ENCODE results near the gene IL17RC. TPM values are rescaled to one million over a fixed set of nuclear protein-coding genes. Genes with fewer than 3 reads are reported as not detected.

The IL17RC gene
- total and polyA plus RNA-seq, 2 of the 8 experiments (the other 6 are each of a cell fraction or from before 2014, with no cell fraction given), result 11.8 to 13.0 TPM

DNA sequence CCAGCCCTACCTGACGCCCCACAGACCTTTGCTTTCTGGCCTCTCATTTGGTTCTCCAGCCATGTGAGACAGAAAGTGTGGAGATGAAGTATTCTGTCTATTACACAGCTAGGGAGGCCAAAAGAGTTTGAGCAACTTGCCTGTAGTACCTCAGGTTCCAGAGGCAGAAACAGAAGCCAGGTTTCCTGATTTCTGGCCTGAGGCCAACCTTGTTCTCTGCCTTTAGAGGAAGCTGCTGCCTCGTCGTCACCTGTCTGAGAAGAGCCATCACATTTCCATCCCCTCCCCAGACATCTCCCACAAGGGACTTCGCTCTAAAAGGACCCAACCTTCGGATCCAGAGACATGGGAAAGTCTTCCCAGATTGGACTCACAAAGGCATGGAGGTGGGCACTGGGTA lies 10.4 kb upstream of the IL17RC start (continued):
- TF ChIP-seq, protein P1, sequence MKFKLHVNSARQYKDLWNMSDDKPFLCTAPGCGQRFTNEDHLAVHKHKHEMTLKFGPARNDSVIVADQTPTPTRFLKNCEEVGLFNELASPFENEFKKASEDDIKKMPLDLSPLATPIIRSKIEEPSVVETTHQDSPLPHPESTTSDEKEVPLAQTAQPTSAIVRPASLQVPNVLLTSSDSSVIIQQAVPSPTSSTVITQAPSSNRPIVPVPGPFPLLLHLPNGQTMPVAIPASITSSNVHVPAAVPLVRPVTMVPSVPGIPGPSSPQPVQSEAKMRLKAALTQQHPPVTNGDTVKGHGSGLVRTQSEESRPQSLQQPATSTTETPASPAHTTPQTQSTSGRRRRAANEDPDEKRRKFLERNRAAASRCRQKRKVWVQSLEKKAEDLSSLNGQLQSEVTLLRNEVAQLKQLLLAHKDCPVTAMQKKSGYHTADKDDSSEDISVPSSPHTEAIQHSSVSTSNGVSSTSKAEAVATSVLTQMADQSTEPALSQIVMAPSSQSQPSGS (IDR thresholded peaks at IDR 0.05; ENCODE audit: low read length), result no peak
- no peak for TF ChIP-seq KDM1A (IDR thresholded peaks at IDR 0.05; ENCODE audit: borderline replicate concordance, low read length)
- no peak for TF ChIP-seq BCL11A (IDR thresholded peaks at IDR 0.05; ENCODE audit: low read depth in 2 of 2, low read length in 2 of 2)
- TF ChIP-seq POLR2AphosphoS5 (IDR thresholded peaks at IDR 0.05; ENCODE audit: low read depth, low read length), result no peak
- TF ChIP-seq ZNF274 (IDR thresholded peaks at IDR 0.05; ENCODE audit: borderline replicate concordance, extremely low read depth, low read length), result no peak
- no peak for TF ChIP-seq HDAC6 (IDR thresholded peaks at IDR 0.05; ENCODE audit: low read depth, low read length)
